Liver (tissue), 9 donors: ENCODE measurements around the gene CYBB. TPM values are rescaled to one million over a fixed set of nuclear protein-coding genes. Genes with fewer than 3 reads are reported as not detected.

Source experiments
- DNase-seq: peaks from one replicate; pipeline ENCODE4 v3.0.0-alpha.2; 2017; ENCODE audit warnings: low spot score
- H3K27ac ChIP-seq, 2 donors: one replicate each; pipeline ENCODE4 v1.7.0; 2013; ENCODE audit warnings: inconsistent platforms in 2 of 2, low read length in 2 of 2, control low read depth in 1 of 2, low read depth in 1 of 2, mild to moderate bottlenecking in 1 of 2
- H3K27me3 ChIP-seq, 4 donors: one replicate each; pipeline versions ENCODE4 v1.6.1 to v1.7.0; 2013; ENCODE audit warnings: low read length in 3 of 4, inconsistent platforms in 1 of 4, mild to moderate bottlenecking in 1 of 4, moderate library complexity in 1 of 4; ENCODE audit not compliant: control insufficient read depth in 4 of 4, insufficient read depth in 4 of 4
- H3K36me3 ChIP-seq, 4 donors: one replicate each; pipeline versions ENCODE4 v1.6.1 to v1.7.0; 2013; ENCODE audit warnings: low read length in 3 of 4, mild to moderate bottlenecking in 3 of 4, low read depth in 1 of 4, moderate library complexity in 1 of 4; ENCODE audit not compliant: control insufficient read depth in 4 of 4, insufficient read depth in 3 of 4
- H3K4me1 ChIP-seq, 4 donors: one replicate each; pipeline versions ENCODE4 v1.6.1 to v1.7.0; 2013; ENCODE audit warnings: low read length in 3 of 4, mild to moderate bottlenecking in 3 of 4, moderate library complexity in 1 of 4; ENCODE audit not compliant: control insufficient read depth in 4 of 4, insufficient read depth in 4 of 4
- H3K4me3 ChIP-seq, 3 donors: one replicate each; pipeline versions ENCODE4 v1.6.1 to v1.7.0; 2013; ENCODE audit warnings: low read length in 3 of 3, control low read depth in 1 of 3, low read depth in 1 of 3, mild to moderate bottlenecking in 1 of 3
- H3K9ac ChIP-seq, 2 donors: one replicate each; pipeline ENCODE4 v1.7.0; 2013; ENCODE audit warnings: low read length in 2 of 2, mild to moderate bottlenecking in 2 of 2, moderate library complexity in 2 of 2, control low read depth in 1 of 2, low read depth in 1 of 2
- H3K9me3 ChIP-seq, 4 donors: one replicate each; pipeline versions ENCODE4 v1.6.1 to v1.7.0; 2013; ENCODE audit warnings: low read length in 3 of 4; ENCODE audit not compliant: control insufficient read depth in 4 of 4
- EGR1 ChIP-seq, 2 donors: IDR thresholded peaks; 2 replicates each; pipeline ENCODE4 v1.6.1; 2016 to 2018; ENCODE audit warnings: antibody characterized with exemption in 2 of 2, low read depth in 2 of 2
- GABPA ChIP-seq, 2 donors: IDR thresholded peaks in 1 of 2; conservative IDR thresholded peaks in 1 of 2; 2 replicates each; pipeline ENCODE4 v1.6.1; 2016; ENCODE audit warnings: antibody characterized with exemption in 2 of 2, mild to moderate bottlenecking in 1 of 2, moderate library complexity in 1 of 2
- HNF4A ChIP-seq, 2 donors: conservative IDR thresholded peaks; 2 replicates each; pipeline ENCODE4 v1.6.1; 2016; ENCODE audit warnings: antibody characterized with exemption in 2 of 2, mild to moderate bottlenecking in 2 of 2
- MAX ChIP-seq: IDR thresholded peaks from 2 replicates; pipeline ENCODE4 v1.6.1; 2016; ENCODE audit warnings: antibody characterized with exemption
- NR2F2 ChIP-seq: IDR thresholded peaks from 2 replicates; pipeline ENCODE4 v1.6.1; 2016; ENCODE audit warnings: antibody characterized with exemption
- REST ChIP-seq: IDR thresholded peaks from 2 replicates; pipeline ENCODE4 v1.6.1; 2016; ENCODE audit warnings: antibody characterized with exemption, mild to moderate bottlenecking
- RXRA ChIP-seq, 2 donors: IDR thresholded peaks; 2 replicates each; pipeline ENCODE4 v1.6.1; 2017 to 2018; ENCODE audit warnings: antibody characterized with exemption in 2 of 2, mild to moderate bottlenecking in 1 of 2
- SP1 ChIP-seq: IDR thresholded peaks from 2 replicates; pipeline ENCODE4 v1.6.1; 2018; ENCODE audit warnings: antibody characterized with exemption, mild to moderate bottlenecking
- TAF1 ChIP-seq: conservative IDR thresholded peaks from 2 replicates; pipeline ENCODE4 v1.6.1; 2016; ENCODE audit warnings: antibody characterized with exemption, mild to moderate bottlenecking
- YY1 ChIP-seq: IDR thresholded peaks from 2 replicates; pipeline ENCODE4 v1.6.1; 2016; ENCODE audit warnings: antibody characterized with exemption, mild to moderate bottlenecking
- ZBTB33 ChIP-seq: IDR thresholded peaks from 2 replicates; pipeline ENCODE4 v1.6.1; 2016; ENCODE audit warnings: antibody characterized with exemption
- WGBS: extraction: QIAGEN DNeasy Blood & Tissue Kit; methylation state at CpG from one replicate; pipeline ENCODE4 v1.1.7; 2013; 5-methylcytosine and 5-hydroxymethylcytosine counted together
- polyA plus RNA-seq, 2 donors: library from polyadenylated mRNA; stranded (reverse) in 1 of 2; unstranded in 1 of 2; fragments of 200-250 nt in 1 of 2; fragments of >200 nt in 1 of 2; fragmentation: Nextera tagmentation in 1 of 2; extraction: Ambion mirVana in 1 of 2; gene quantifications; one replicate each; pipeline versions ENCODE4 v1.2.1 to v1.2.3, GENCODE V29; 2013 to 2015
- total RNA-seq, 2 donors: library from RNA; depleted of rRNA; stranded (reverse); fragments of >200 nt; gene quantifications; one replicate each; pipeline ENCODE4 v1.2.3, GENCODE V29; 2014
- donor health status: healthy.
- donor health status: healthy.
- donor health status: healthy.
- donor health status: healthy.
- donor health status: healthy.

Gene CYBB
- total and polyA plus RNA-seq, 4 donors = 2.8 to 65.7 (median 14.5) TPM

- no peak for TF ChIP-seq REST
These were observed 33.7 kb downstream of the CYBB start (continued) for GRCh38 chrX:37813570-37813969.

- peaks cover 0 to 3% (median 0%) of the 10 kb centered on the region in 4 donors for H3K4me1 ChIP-seq
- no peaks in the 10 kb centered on the region for H3K36me3 ChIP-seq
- DNase-seq = no peak
- no peak for TF ChIP-seq MAX
- no peak for TF ChIP-seq SP1
- no peak overlapping the region for H3K4me3 ChIP-seq
- no peak overlapping the region for H3K9ac ChIP-seq
- H3K27ac ChIP-seq = no peak overlapping the region
- no peaks in the 10 kb centered on the region for H3K9me3 ChIP-seq
- WGBS = 78% methylated on average over 5 of the region's 5 CpGs
- H3K27me3 ChIP-seq = peaks cover 0 to 3% (median 0%) of the 10 kb centered on the region in 4 donors
These were observed 35.5 kb downstream of the CYBB start for GRCh38 chrX:37815366-37815765.

GRCh38 chrX:37816766-37817165, 36.9 kb downstream of the CYBB start:
- Histone ChIP-seq H3K27me3 (peaks cover 0 to 3% (median 0%) of the 10 kb centered on the region in 4 donors), H3K4me3 (no peak overlapping the region), H3K27ac (no peak overlapping the region), H3K9me3 (no peaks in the 10 kb centered on the region), H3K4me1 (no peaks in the 10 kb centered on the region), H3K9ac (no peak overlapping the region), H3K36me3 (no peaks in the 10 kb centered on the region)
- TF ChIP-seq TAF1 (no peak), GABPA (IDR thresholded peaks at IDR 0.05 in 1 of 2, conservative IDR thresholded peaks at IDR 0.05 in 1 of 2) (no peak), EGR1 (IDR thresholded peaks at IDR 0.05; ENCODE audit: low read depth in 2 of 2) (no peak), NR2F2 (no peak), SP1 (no peak), YY1 (no peak), REST (no peak)
- no peak for DNase-seq
- WGBS = 93% methylated on average over 4 of the region's 4 CpGs

GRCh38 chrX:37817176-37817575, 37.3 kb downstream of the CYBB start:
- WGBS = 93% methylated on average over 2 of the region's 2 CpGs
- no peaks in the 10 kb centered on the region for H3K9me3 ChIP-seq
- no peaks in the 10 kb centered on the region for H3K4me1 ChIP-seq
- H3K4me3 ChIP-seq = no peak overlapping the region
- H3K27me3 ChIP-seq = peaks cover 0 to 3% (median 0%) of the 10 kb centered on the region in 4 donors
- DNase-seq = no peak
- no peak overlapping the region for H3K9ac ChIP-seq
- H3K27ac ChIP-seq = no peak overlapping the region
- H3K36me3 ChIP-seq = no peaks in the 10 kb centered on the region
- no peak for TF ChIP-seq ZBTB33
- no peak for TF ChIP-seq HNF4A (conservative IDR thresholded peaks at IDR 0.05)
- TF ChIP-seq RXRA (IDR thresholded peaks at IDR 0.05) = no peak
- no peak for TF ChIP-seq REST
